C4-2B (cell line): ENCODE measurements around the gene THUMPD3.

Source experiments
- CTCF ChIP-seq: fragments of 450-650 bp; conservative IDR thresholded peaks from 2 replicates; pipeline ENCODE4 v1.5.1; 2017; ENCODE audit warnings: mild to moderate bottlenecking
- ZFX ChIP-seq: fragments of 450-650 bp; IDR thresholded peaks from 2 replicates; pipeline ENCODE4 v1.6.1; 2017

GRCh38 chr3:9339761-9340471 lies 22.9 kb upstream of the THUMPD3 start:
- TF ChIP-seq CTCF (no peak), ZFX (no peak)
